ENCODE data around the gene TP63.
"Not testable (repeated sequence)": the region's sequence is repeated elsewhere in the genome, so short reads cannot be mapped to it uniquely, and the experiment has no call there.

The TP63 gene

DNA sequence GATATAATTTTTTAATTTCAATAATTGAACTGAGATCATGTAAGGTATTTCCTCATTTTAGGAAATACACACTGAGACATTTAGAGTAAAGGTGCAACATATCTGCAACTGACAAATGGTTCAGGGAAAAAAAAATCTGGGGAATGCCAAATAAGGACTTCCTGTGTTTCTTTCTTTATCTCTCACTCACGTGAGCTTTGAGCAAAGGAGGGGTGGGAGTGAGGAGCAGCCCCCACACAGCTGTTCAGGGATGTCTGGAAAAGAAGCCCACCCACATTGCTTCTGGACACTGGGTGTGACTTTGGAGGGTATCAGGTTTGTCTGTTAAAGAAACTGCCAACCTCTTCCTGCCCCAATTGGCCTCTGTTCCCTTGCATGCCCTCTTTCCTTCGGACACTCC is 5.6 kb upstream of the TP63 start:
- DNase-seq (ENCODE audit: low read depth in 2 of 2), result no peak

DNA sequence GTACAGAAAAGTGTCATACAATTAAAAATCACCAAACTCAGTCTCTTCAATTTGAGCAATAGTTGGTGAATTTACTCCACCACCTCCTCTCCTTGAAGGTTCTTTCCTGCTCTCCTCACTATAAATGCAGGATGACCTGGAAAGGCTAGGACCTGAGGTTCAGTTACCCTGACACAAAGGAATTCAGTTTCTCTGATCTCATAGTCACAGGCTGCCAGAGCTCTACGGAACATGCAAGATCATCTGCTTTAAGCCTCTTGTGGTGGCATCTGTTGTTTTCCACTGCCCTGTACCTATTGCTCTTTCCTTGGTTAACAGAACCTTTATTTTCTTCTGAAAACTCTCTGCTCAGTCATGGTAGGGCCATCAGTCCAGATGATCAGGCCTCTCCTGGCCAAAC is 4.9 kb upstream of the TP63 start:
- DNase-seq (ENCODE audit: low read depth in 2 of 2), result no peak

DNA sequence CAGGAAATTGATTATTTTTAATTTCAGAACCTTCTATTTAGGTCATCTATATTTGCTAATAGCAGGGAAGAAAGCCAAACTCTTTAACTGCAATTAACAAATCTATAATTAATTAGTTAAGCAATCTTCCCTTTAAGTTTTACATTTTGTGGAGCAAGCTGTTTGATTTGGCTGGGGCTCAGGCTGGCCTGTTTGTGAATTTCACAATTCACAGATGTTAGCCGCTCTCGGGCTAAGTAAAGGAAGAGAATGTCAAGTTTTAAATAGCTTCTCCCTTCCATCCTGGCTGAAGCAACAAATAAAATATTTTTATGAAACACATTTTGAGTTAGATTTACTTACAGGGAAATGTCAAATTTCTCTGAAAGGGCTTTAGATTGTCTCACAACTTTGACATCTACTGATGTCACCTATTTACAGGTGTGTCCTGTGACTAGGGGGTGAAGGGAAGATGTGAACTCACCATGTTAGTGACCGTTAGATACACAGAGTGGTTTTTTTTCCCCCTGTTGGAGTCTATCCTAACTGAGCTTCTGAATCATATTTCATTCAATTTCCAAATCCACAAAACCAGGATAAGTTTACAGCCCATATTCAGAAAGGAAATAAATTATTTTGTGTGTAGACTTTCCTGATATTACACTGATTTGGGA is 1.3 kb upstream of the TP63 start:
- DNase-seq (ENCODE audit: low read depth in 2 of 2), result no peak

DNA sequence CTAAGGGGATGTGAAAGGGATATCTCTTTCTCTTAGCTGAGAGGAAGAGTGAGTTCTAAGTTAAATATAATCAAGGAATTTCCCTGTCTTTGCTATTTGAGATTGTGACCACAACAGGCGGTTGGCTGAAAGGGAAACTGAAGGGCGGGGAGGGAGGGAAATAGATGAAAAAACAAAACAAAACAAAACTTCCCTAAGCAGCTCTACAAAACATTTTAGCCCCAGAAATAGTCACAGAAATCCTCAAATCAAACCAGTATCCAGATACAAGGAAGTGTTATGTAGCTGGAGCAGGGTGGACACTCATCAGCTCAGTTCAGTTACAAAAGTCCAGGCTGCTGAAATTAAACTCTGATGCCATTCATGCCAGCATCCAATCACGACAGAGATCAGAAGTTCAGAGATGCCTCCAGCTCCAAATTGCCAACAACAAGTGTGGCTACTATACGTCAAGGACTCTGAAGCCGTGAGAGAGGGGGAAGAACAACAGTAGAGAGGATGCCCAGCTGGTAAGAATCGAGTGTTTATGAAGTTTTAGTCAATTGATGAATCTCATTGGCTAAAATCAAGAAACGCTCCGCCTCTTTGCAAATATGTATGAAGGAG is 319 bp upstream of the TP63 start:
- DNase-seq (ENCODE audit: low read depth in 2 of 2), result no peak

DNA sequence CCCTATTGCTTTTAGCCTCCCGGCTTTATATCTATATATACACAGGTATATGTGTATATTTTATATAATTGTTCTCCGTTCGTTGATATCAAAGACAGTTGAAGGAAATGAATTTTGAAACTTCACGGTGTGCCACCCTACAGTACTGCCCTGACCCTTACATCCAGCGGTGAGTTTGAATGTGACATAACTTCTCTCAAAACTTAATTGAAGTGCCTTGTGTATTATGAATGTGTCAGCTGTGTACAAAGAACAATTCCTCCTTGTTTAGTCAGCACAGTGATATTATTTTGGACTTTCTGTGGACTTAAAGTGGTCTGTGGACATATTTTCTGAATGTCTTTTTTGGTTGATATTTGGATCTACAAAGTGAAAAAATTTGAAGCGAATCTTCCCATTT is 220 bp downstream of the TP63 start:
- no peak for DNase-seq (ENCODE audit: low read depth in 2 of 2)

DNA sequence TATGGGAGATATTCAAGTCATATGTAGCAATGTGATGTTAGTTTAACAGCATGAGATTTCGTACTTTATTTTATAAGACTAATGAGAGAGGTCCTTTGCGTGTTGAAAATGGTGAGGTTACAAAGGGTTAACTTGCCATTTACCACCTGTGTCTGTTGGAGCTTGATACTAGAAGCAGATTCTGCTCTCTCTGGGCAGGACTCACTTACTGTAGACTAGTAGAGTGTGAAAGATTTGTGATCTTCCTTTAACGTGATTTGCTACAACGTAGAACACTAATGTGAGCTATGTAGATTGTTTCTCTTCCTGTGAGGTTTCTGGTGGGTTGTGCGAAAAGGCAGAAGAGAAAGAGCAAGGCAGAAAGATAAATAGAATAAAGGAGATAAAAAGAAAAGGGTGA is 1.1 kb downstream of the TP63 start:
- no peak for DNase-seq (ENCODE audit: low read depth in 2 of 2)

DNA sequence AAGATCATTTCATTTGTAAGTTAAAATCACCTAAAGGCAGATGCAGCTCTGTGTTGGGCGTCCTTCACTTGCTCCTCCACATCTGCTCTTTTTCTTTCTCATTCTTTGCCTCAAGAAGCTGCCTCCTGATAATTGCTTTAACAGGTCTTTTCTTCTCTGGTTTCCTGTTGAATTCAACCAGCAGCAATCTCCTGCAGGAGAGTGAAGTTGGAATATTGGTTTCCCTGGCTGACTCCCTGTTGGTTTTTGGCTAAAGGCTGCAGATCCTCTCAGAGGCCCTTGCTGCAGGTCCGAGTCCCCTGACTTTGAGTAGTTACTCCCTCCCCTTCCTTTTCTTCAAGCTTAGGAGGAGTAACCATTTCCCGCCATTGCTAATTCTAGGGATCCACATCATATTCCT is 4.2 kb downstream of the TP63 start:
- DNase-seq (ENCODE audit: low read depth in 2 of 2), result no peak

DNA sequence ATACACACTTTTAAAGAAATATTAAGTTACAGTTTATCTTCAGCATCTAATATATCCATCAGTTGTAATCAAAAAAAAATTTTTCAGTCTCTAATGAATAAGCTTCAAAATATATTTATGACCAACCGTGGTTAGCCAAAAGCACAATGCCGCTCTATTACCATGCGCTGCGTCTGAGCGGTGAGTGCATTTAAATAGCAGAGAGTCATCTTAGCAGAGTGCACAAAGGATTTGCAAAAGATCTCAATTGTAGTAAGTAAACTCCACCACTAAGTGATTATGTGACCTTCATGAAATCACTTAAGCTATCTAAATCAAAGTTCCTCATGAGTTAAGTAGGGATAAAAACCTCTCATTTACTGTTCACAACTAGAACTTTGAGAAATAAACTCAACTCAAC is 4.9 kb downstream of the TP63 start:
- DNase-seq (ENCODE audit: low read depth in 2 of 2), result no peak

DNA sequence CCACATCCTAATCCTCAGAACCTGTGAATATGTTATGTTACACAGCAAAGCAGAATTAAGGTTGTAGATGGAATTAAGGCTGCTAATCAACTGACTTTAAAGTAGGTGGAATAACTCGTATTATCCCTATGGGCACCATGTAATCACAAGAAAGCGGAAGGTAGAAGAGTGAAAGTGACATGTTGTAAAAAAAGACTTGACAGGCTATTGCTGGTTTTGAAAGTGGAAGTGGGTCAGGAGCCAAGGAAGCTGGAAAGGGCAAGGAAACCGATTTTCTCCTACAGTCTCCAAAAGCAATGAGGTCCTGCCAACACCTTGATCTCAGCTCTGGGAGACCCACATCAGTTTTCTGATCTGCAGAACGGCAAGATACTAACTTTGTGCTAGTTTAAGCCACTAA is 6.6 kb downstream of the TP63 start:
- DNase-seq (ENCODE audit: low read depth in 2 of 2), result no peak

DNA sequence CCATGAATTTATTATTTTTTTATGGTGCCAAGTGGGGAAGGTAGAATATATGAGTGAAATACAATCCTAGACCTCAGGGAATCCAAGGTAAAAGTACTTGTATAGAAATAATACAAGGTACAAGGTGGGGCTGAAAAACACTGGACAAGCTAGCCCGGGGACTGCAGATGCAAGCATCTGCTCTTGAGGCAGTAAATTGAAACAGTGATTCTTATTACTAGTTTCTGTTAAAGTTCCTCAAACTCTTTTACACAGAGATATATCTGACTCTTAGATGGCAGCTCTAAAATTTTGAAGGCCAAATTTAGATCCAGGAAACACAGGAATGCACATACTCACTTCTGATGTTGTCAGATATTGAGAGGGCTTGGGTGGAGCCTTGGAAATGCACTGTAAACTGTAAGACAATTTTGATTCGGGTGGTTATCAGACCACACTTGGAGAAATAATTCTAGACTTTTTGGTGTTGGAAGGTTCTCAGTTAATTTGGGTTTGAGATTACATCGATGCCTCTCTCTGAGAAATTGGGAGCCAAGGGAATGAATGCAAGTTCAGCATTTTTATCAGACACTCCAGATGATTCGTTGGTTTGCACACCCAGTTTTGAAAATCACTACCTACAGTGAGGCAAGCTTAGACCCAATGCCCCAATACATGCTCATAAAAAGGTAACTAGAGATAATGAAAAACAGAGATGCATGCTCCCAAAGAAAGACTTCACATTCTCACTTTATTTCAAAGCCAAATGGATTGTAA is 7.3 kb downstream of the TP63 start:
- no peak for DNase-seq (ENCODE audit: low read depth in 2 of 2)

DNA sequence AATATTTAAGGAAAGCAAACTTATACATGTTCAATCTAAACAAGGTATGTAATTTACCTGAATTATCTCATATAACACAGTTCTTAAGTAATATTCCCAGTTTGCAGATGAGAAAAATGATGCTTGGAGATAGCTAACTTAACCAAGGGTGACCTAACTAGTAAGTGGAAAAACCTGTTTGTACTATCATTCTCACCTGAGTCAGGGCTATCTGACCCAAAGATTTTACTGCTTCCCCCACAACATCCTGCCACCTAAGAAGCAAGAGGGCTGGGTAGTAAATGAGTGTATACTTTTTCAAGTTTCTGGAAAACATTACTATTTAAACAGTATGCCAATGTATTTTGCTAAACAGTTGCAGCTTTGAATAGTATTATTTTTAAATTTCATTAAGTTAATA is 10.6 kb downstream of the TP63 start:
- no peak for DNase-seq (ENCODE audit: low read depth in 2 of 2)

DNA sequence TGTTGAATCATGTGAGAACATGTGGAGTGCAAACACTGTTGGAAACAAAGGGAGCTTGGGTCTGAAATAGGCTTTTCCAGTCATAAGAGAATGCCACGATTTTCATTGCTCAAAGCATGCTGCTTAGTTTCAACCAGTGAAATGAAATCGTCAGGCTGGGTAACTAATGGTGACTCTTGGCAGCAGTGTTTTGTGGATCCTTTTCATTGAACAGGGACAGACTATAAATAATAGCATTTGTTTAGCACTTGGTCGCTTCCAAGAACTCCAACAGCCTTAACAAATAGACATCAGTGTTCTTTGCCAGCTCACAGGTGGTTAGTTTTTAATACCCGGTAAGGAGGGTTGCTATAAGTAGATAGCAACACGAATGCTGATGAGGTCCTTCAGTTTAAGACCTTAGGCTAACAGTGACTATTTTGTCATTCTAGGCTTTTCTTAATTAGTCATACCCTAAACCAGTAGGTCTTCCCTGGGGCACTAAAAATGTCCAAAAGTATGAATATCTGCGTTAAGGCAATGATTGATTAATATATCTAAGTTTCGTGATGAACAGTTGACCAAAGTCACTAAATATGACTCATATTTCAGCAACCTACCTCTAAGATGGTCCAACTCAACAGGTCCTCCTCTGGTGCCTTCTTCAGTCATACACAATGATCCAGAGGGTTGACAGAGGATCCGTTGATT is 15.8 kb downstream of the TP63 start:
- DNase-seq (ENCODE audit: low read depth in 2 of 2), result no peak

DNA sequence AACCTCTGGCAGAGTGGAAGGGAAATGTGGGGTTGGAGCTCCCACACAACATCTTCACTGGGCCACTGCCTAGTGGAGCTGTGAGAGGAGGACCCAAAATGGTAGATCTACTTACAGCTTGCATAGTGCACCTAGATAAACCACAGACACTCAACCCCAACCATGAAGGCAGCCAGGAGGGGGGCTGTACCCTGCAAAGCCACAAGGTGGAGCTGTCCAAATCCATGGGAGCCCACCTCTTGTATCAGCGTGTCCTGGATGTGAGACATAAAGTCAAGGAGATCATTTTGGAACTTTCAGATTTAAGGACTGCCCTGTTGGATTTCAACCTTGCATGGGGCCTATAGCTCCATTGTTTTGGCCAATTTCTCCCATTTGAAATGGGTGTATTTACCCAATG is 20.9 kb downstream of the TP63 start:
- no peak for DNase-seq (ENCODE audit: low read depth in 2 of 2)

DNA sequence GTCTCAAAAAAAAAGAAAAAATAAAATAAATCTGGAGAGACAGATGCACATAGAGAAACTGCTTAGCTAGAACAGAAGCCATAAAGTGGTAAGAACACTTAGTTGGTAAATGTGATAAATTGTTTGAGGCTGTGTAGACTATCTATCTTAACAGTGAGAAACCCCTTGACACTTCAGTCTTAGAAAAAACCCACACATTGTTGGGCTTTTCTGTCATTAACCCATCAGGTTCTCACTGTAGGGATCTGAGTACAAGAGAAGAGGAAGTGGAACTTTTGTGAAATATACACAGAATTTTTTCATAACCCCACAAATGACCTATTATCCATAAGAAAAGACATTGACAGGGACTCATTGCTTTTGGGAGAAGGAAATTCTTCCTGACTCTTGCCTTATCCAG is 24.4 kb downstream of the TP63 start:
- DNase-seq (ENCODE audit: low read depth in 2 of 2), result no peak

DNA sequence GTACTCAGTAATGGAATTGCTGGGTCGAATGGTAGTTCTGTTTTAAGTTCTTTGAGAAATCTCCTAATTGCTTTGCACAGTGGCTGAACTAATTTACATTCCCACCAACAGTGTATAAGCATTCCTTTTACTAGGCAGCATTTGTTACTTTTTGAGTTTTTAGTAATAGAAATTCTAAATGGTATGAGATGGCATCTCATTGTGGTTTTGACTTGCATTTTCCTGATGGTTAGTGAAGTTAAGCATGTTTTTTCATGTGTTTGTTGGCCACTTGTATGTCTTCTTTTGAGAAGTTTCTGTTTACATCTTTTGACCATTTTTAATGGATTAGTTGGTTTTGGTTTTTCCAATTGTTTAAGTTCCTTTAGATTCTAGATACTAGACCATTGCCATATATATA is 28.4 kb downstream of the TP63 start:
- DNase-seq (ENCODE audit: low read depth in 2 of 2), result no peak

DNA sequence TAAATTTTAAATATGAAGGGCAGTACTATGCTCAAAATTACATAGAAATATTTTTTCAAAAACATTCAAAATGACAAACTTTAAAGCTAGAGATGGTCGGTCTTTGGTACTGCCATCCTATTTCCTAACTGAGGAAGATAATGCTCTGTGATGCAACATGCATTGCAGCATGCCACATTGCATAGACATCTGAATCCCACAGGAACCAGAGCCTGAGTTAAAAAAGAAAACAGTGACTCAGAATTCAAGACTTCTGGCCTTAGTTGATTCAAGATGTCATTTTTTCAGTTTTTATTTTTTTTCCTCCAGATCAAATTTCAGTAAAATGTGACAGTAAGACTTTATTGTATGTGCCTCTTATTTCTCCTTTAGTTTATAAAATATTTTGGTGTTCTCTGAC is 33.1 kb downstream of the TP63 start:
- no peak for DNase-seq (ENCODE audit: low read depth in 2 of 2)

DNA sequence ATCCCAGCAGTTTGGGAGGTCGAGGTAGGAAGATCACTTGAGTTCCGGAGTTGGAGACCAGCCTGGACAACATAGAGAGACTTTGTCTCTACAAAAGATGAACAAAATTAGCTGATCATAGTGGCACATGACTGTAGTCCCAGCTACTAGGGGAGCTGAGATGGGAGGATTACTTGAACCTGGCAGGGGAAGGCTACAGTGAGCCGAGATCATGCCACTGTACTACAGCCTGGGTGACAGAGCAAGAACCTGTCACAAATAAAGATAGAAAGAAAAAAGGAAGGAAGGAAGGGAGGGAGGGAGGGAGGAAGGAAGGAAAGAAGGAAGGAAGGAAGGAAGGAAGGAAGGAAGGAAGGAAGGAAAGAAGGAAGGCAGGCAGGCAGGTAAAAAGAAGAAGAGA is 41.2 kb downstream of the TP63 start:
- DNase-seq (ENCODE audit: low read depth in 2 of 2), result not testable (repeated sequence)

DNA sequence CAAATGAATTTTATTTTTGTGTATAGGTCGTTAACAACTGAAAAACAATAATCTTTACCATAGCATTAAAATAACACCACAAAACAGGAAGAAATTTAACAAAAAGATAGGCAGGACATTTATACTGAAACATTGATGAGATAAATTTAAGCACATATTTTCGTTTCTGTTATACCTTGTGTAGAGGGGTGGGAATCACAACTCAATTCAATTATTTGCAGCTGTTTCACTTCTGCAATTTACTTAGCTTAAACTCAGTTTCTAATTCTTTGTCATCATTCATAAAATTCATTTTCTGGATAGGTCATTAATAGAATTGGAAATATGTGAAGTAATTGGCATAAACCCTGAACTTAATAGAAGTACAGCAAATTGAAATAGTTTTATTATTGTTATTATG is 42.3 kb downstream of the TP63 start:
- DNase-seq (ENCODE audit: low read depth in 2 of 2), result no peak

DNA sequence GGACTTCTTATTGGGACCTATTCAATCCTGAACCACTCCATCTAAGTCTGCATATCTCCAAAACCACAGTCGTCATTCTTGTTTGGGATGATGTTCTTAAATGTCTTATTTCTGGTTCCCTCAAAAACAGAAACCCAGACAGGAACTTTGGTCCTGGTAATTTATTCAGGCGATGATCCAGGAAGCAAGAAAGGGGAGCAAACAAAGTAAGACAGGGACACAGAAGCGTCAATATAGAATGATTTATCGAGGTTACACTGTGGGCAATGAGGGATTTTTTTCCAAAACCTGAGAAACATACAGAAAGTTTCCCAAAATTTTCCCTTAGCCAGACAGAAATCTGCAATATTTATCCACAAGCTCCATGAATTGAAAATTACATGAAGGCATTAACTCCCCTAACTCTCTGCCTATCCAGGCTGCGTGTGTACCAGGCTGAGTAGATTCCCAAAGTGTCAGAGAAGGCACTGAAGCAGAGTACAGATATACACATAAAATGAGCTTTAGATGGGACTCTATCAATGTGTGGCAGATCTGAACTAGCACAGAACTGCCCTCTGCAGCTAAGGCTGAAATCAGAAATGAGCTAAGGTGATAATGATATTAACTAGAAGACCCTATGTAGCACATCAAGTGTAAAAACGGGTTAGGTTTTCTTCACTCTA is 43.2 kb downstream of the TP63 start:
- DNase-seq (ENCODE audit: low read depth in 2 of 2), result no peak

DNA sequence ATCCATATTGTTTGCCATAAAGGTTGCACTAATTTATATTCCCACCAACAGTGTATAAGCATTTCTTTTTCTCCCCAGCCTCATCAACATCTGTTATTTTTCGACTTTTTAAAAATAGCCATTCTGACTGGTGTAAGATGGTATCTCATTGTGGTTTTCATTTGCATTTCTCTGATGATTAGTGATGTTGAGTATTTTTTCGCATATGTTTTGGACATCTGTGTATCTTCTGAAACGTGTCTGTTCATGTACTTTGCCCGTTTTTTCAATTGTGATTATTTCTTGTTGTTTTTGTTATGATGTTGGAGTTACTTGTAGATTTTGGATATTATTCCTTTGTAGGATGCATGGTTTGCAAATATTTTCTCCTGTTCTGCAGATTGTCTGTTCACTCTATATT is 46.5 kb downstream of the TP63 start:
- DNase-seq (ENCODE audit: low read depth in 2 of 2), result no peak

DNA sequence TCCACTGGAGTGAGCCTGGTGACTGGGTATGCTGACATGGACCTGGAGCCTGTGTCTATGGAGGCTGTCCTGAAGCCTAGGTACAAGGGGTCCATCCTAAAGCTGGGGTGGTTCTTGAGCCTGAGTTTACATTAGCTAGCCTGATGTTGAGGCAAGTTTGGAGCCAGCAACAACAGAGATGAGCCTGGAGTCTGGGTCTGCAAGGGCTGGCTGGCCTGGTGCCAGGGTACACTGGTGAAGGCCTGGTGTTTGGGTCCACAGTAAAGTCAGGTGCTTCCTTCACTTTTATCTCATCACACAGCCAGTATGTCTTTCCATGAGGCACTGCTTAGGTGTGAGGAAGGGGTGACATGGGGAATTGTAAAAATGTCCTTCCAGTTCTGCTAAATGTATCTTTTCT is 49.5 kb downstream of the TP63 start:
- no peak for DNase-seq (ENCODE audit: low read depth in 2 of 2)

DNA sequence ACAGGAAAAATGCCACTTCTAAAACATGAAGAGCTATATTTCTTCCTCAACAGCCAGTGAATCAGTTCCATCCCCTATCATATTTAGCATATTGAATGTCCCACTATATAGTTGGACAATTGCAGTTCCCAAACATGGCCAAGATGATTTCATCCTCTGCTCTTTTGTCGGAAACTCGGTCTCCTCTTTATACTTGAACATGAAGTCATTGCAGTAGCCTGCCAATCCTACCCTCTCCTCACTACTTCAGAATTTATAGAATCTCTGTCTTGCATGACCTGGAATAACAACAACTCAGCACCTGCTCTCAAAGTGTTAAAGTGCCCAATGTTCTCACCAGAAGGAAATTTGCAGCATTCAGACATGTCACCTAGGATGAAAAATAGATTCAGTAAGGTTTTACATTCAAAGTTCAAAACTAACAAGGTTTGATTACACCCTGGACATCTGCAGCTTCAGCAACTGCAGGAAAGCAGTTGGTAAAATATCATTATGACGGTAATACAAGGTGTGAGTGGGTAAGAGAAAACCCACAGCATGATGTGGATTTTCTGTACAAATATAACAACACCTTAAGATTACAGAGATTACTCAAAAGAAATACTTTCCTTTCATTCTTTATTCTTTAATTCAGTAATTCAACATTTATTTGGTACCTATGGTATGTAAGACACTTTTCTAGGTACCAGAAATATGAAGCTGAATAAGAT is 52.5 kb downstream of the TP63 start:
- no peak for DNase-seq (ENCODE audit: low read depth in 2 of 2)
